ENCODE measurements around the gene MED12L.

MED12L gene

DNA sequence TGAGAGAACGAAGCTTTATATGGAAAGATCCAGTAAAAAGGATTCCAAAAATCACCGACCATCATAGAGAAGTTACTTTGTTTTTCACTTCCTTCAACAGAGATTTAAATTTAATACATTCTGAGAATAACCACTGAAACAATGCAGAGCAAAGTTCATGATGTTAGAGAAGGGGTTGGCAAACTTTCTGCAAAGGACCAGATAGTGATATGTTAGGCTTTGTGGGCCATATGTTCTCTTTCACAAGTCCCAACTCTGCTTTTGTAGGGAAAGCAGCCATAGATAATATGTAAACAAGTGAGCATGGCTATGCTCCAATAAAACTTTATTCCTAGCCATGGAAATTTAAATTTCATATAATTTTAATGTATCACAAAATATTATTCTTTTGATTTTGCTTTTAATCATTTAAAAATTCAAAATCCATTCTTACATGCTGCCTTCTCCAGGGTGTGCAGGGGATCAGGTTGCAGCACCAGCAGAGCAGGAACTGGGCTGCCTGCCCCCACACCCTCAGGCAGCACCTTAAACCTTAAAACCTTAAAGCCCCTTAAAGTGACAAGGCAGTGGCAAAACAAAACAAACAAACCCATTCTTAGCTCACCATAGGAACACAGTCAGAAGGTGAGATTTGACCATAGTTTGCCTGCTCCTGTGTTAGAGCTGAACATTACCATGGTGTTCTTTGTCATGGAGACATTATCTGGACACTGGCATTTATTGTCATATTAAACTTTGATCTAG lies 392.3 kb downstream of the MED12L start:
- DNase-seq: no peak

GRCh38 chr3:151478335-151478697 lies 392.9 kb downstream of the MED12L start:
- DNase-seq: no peak

DNA sequence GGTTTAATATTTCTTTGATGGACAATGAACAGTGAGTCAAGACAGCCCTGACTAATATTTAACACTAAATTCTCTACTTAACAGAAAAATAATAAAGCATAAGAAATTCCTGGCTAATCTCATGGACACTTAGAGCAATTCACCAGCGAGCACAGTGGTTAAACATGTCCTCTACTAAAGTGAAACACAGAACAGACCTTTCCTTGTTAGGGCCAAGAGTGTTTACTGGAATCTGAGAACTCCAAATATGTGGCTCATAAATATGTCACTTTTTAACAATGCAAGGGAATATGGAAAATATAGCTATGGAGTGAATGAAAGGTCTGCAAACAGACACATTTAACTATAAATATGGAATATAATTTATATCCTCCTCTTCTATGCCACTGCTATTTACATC lies 394.0 kb downstream of the MED12L start:
- DNase-seq: no peak

DNA sequence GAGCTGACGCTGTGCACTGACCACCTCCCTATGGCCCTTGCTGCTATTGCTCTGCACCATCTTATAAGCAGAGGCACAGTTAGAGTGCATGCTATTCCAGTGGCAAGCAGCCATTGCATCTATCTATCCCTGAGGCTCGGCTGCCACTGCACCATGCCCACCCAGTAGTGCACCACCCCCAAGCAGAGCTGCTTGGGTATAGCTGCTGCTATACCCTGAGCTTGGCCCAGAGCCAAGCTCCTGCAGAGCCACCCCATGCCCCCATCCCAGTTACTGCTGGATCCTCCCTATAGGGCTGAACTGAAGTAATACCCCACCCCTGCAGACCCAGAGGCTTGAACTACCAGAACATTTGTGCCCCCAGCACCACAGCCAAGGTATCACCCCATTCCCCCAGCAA lies 395.0 kb downstream of the MED12L start:
- DNase-seq: no peak

DNA sequence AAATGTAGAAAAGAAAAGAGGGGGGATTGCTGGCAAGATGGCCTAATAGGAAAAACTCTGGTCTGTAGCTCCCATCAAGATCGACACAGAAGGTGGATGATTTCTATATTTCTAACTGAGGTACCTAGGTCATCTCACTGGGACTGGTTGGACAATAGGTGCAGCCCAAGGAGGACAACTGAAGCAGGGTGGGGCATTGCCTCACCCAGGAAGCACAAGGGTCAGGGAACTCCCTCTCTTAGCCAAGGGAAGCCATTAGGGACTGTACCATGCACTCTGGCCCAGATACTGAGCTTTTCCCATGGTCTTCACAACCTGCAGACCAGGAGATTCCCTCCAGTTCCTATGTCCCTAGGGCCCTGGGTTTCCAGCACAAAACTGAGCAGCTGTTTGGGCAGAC lies 398.0 kb downstream of the MED12L start:
- no peak for DNase-seq

DNA sequence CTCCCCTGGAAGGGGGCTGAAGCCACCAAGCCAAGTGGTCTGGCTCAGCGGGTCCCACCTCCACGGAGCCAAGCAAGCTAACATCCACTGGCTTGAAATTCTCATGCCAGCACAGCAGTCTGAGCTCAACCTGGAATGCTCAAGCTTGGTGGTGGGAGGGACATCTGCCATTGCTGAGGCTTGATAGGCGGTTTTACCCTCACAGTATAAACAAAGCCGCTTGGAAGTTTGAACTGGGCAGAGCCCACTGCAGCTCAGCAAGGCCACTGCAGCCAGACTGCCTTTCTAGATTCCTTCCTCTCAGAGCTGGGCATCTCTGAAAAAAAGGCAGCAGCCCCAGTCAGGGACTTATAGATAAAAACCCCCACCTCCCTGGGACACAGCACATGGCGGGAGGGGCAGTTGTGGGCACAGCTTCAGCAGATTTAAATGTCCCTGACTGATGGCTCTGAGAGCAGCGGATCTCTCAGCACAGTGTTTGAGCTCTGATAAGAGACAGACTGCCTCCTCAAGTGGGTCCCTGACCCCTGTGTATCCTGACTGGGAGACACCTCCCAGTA lies 398.6 kb downstream of the MED12L start:
- no peak for DNase-seq
